PC-9 (cell line): ENCODE data around the gene CFAP77.

Experiments used
- EZH2 ChIP-seq: fragments of 200-600 bp; sonication (generic); IDR thresholded peaks from 2 replicates; pipeline ENCODE4 v1.8.0; 2017; ENCODE audit warnings: antibody characterized with exemption, low read depth
- TF ChIP-seq, protein P1 (sequence below): fragments of 200-600 bp; sonication (generic); conservative IDR thresholded peaks from 2 replicates; pipeline ENCODE4 v1.6.1; 2017; ENCODE audit warnings: mixed run types, antibody characterized with exemption, mild to moderate bottlenecking, moderate library complexity

DNA sequence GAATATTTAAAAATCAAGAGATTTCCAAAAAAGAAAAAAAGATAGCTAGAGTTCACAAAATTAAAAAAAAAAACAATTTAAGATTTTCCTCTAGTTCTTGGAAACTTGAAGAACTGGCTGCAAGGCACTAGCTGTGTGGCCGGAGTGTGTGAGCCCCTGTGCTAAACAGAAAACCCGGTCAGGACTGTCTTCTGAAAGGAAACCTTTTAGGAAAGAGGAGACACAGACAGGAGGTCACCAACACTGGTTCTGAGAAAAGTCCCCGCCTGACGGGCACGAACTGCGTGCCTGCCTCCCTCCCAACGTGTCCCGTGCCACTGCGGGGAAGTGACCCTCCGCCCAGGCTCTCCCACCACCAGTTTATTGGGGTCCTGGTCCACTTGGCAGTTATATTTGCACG, 18.6 kb upstream of the CFAP77 start:
- TF ChIP-seq, protein P1, sequence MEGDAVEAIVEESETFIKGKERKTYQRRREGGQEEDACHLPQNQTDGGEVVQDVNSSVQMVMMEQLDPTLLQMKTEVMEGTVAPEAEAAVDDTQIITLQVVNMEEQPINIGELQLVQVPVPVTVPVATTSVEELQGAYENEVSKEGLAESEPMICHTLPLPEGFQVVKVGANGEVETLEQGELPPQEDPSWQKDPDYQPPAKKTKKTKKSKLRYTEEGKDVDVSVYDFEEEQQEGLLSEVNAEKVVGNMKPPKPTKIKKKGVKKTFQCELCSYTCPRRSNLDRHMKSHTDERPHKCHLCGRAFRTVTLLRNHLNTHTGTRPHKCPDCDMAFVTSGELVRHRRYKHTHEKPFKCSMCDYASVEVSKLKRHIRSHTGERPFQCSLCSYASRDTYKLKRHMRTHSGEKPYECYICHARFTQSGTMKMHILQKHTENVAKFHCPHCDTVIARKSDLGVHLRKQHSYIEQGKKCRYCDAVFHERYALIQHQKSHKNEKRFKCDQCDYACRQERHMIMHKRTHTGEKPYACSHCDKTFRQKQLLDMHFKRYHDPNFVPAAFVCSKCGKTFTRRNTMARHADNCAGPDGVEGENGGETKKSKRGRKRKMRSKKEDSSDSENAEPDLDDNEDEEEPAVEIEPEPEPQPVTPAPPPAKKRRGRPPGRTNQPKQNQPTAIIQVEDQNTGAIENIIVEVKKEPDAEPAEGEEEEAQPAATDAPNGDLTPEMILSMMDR, result no peak
- TF ChIP-seq EZH2, result no peak
